Tibial nerve (tissue), 4 donors: ENCODE measurements around the gene LECT2. TPM values are rescaled to one million over a fixed set of nuclear protein-coding genes. Genes with fewer than 3 reads are reported as not detected.

Experiments used
- DNase-seq, 2 donors: peaks; one replicate each; pipeline ENCODE4 v3.0.0-alpha.2; 2019; ENCODE audit warnings: low spot score in 2 of 2
- H3K27ac ChIP-seq, 4 donors: fragments of 200-600 bp; sonication (generic) in 3 of 4; one replicate each; pipeline ENCODE4 v1.5.1; 2017 to 2019; ENCODE audit warnings: mild to moderate bottlenecking in 1 of 4
- H3K27me3 ChIP-seq, 2 donors: fragments of 200-600 bp; sonication (generic) in 1 of 2; one replicate each; pipeline versions ENCODE4 v1.5.1 to v1.6.0; 2017 to 2019
- H3K36me3 ChIP-seq, 3 donors: fragments of 200-600 bp; sonication (generic); one replicate each; pipeline ENCODE4 v1.5.1; 2018 to 2019
- H3K4me1 ChIP-seq, 4 donors: fragments of 200-600 bp; sonication (generic) in 3 of 4; one replicate each; pipeline ENCODE4 v1.5.1; 2017 to 2019
- H3K4me3 ChIP-seq, 4 donors: fragments of 200-600 bp; sonication (generic) in 3 of 4; one replicate each; pipeline ENCODE4 v1.5.1; 2017 to 2019; ENCODE audit warnings: mild to moderate bottlenecking in 1 of 4, moderate library complexity in 1 of 4
- H3K9me3 ChIP-seq, 4 donors: fragments of 200-600 bp; sonication (generic) in 3 of 4; one replicate each; pipeline ENCODE4 v1.5.1; 2017 to 2019
- CTCF ChIP-seq, 5 experiments: fragments of 200-600 bp in 3 of 5; fragments of 450-650 bp in 2 of 5; sonication (generic) in 3 of 5; IDR thresholded peaks; one replicate each; pipeline ENCODE4 v1.5.1; 2016 to 2019; ENCODE audit warnings: antibody characterized with exemption in 5 of 5, mild to moderate bottlenecking in 3 of 5, moderate library complexity in 2 of 5
- EP300 ChIP-seq, 2 donors: sonication (generic); formaldehyde crosslinking; IDR thresholded peaks; one replicate each; pipeline ENCODE4 v1.6.1; 2017; ENCODE audit warnings: antibody characterized with exemption in 2 of 2, mild to moderate bottlenecking in 1 of 2
- POLR2A ChIP-seq, 2 donors: fragments of 450-650 bp; IDR thresholded peaks; one replicate each; pipeline ENCODE4 v1.6.1; 2017; ENCODE audit warnings: antibody characterized with exemption in 2 of 2, mild to moderate bottlenecking in 2 of 2, moderate library complexity in 2 of 2
- WGBS, 2 donors: methylation state at CpG; one replicate each; pipeline ENCODE4 v1.1.5; 2018; 5-methylcytosine and 5-hydroxymethylcytosine counted together
- total RNA-seq, 4 donors: library from RNA; depleted of rRNA; stranded (reverse); fragments of >200 nt; gene quantifications; one replicate each; pipeline ENCODE4 v1.1.0, GENCODE V29; 2016

The LECT2 gene
- total RNA-seq, 4 donors from 2014 or later, result not detected

GRCh38 chr5:135930949-135931295, 23.9 kb downstream of the LECT2 start:
- 30 to 31% methylated on average over 18 of the region's 18 CpGs for WGBS, 2 donors
- H3K27me3 ChIP-seq, result peaks cover 0 to 58% of the 10 kb centered on the region in 2 donors
- no peak for DNase-seq
- TF ChIP-seq CTCF (IDR thresholded peaks at IDR 0.05), result no peak
- no peak for TF ChIP-seq EP300 (IDR thresholded peaks at IDR 0.05)
- TF ChIP-seq POLR2A (IDR thresholded peaks at IDR 0.05), result no peak
- H3K27ac ChIP-seq, result no peak overlapping the region
- peaks cover 0 to 6% (median 0%) of the 10 kb centered on the region in 4 donors for H3K9me3 ChIP-seq
- no peaks in the 10 kb centered on the region for H3K36me3 ChIP-seq
- no peak overlapping the region for H3K4me3 ChIP-seq
- H3K4me1 ChIP-seq, result peaks cover 0 to 12% (median 0%) of the 10 kb centered on the region in 4 donors

GRCh38 chr5:135930029-135930948, 24.5 kb downstream of the LECT2 start:
- Histone ChIP-seq H3K27me3 (peaks cover 0 to 64% of the 10 kb centered on the region in 2 donors), H3K9me3 (peaks cover 0 to 6% (median 0%) of the 10 kb centered on the region in 4 donors), H3K36me3 (no peaks in the 10 kb centered on the region), H3K4me3 (peak overlapping the region in 1 of 4 donors; percentile 30), H3K27ac (no peak overlapping the region), H3K4me1 (peaks cover 0 to 12% (median 0%) of the 10 kb centered on the region in 4 donors)
- TF ChIP-seq POLR2A (IDR thresholded peaks at IDR 0.05) (no peak), CTCF (IDR thresholded peaks at IDR 0.05) (no peak), EP300 (IDR thresholded peaks at IDR 0.05) (no peak)
- no peak for DNase-seq
- WGBS, 2 donors, result 2 to 7% methylated on average over 17 to 63 of the region's 99 CpGs

- H3K4me3 ChIP-seq, result no peak overlapping the region
- H3K4me1 ChIP-seq, result no peaks in the 10 kb centered on the region
- no peaks in the 10 kb centered on the region for H3K36me3 ChIP-seq
- no peaks in the 10 kb centered on the region for H3K9me3 ChIP-seq
- no peak for TF ChIP-seq POLR2A (IDR thresholded peaks at IDR 0.05)
- TF ChIP-seq EP300 (IDR thresholded peaks at IDR 0.05), result no peak
- TF ChIP-seq CTCF (IDR thresholded peaks at IDR 0.05), result no peak
- H3K27ac ChIP-seq, result no peak overlapping the region
- peaks cover 0 to 34% of the 10 kb centered on the region in 2 donors for H3K27me3 ChIP-seq
- WGBS, 2 donors, result 20 to 40% methylated on average over 1 of the region's 1 CpG
- no peak for DNase-seq
Observed at GRCh38 chr5:135921388-135921787, 33.4 kb downstream of the LECT2 start.

- Histone ChIP-seq H3K4me1 (no peaks in the 10 kb centered on the region), H3K27me3 (peaks cover 0 to 29% of the 10 kb centered on the region in 2 donors), H3K27ac (no peak overlapping the region), H3K36me3 (no peaks in the 10 kb centered on the region), H3K9me3 (no peaks in the 10 kb centered on the region), H3K4me3 (no peak overlapping the region)
- no peak for DNase-seq
- WGBS, 2 donors, result 65 to 71% methylated on average over 3 of the region's 3 CpGs
- TF ChIP-seq CTCF (IDR thresholded peaks at IDR 0.05), result no peak
- no peak for TF ChIP-seq POLR2A (IDR thresholded peaks at IDR 0.05)
- no peak for TF ChIP-seq EP300 (IDR thresholded peaks at IDR 0.05)
Observed at GRCh38 chr5:135920199-135920598, 34.6 kb downstream of the LECT2 start.

GRCh38 chr5:135916638-135917263, 38.0 kb downstream of the LECT2 start:
- H3K9me3 ChIP-seq, result no peaks in the 10 kb centered on the region
- no peak overlapping the region for H3K4me3 ChIP-seq
- TF ChIP-seq POLR2A (IDR thresholded peaks at IDR 0.05) (no peak), CTCF (IDR thresholded peaks at IDR 0.05) (no peak), EP300 (IDR thresholded peaks at IDR 0.05) (no peak)
- H3K27ac ChIP-seq, result no peak overlapping the region
- H3K4me1 ChIP-seq, result no peaks in the 10 kb centered on the region
- peaks cover 0 to 6% of the 10 kb centered on the region in 2 donors for H3K27me3 ChIP-seq
- 52 to 55% methylated on average over 8 of the region's 8 CpGs for WGBS, 2 donors
- H3K36me3 ChIP-seq, result no peaks in the 10 kb centered on the region
- no peak for DNase-seq
